HG03354 (cell line): ENCODE measurements around the gene RELA.
A peak's percentile ranks its signal among the peaks of the same experiment; 100 is the strongest.

Experiments
- ATAC-seq: cut with Tn5 transposase; IDR thresholded peaks from one replicate; pipeline ENCODE4 v1.9.1; 2021; ENCODE audit warnings: mild to moderate bottlenecking; ENCODE audit not compliant: unreplicated experiment, poor library complexity, severe bottlenecking

The RELA gene

GRCh38 chr11:65617990-65618751 is 44.5 kb downstream of the RELA start:
- no peak for ATAC-seq

- no peak for ATAC-seq
Measured at GRCh38 chr11:65617136-65617850, 45.4 kb downstream of the RELA start.

- no peak for ATAC-seq
Measured at GRCh38 chr11:65616575-65617001, 46.1 kb downstream of the RELA start.

- peak; percentile 14 for ATAC-seq
Measured at GRCh38 chr11:65615950-65616574, 46.7 kb downstream of the RELA start.

- peak; percentile 80 for ATAC-seq
Measured at GRCh38 chr11:65615229-65615949, 47.3 kb downstream of the RELA start, which contains the start of gene PCNX3. TSS of gene PCNX3 (plus strand) at chr11:65615776. CDS start at chr11:65616312, 536 bp downstream.

- ATAC-seq = no peak
Measured at GRCh38 chr11:65613091-65613928, 49.4 kb downstream of the RELA start.

- no peak for ATAC-seq
Measured at GRCh38 chr11:65612691-65613090, 50.0 kb downstream of the RELA start.

GRCh38 chr11:65611758-65612603 is 50.7 kb downstream of the RELA start:
- ATAC-seq = no peak

GRCh38 chr11:65611028-65611757 is 51.5 kb downstream of the RELA start:
- no peak for ATAC-seq

GRCh38 chr11:65610404-65610803 is 52.3 kb downstream of the RELA start:
- no peak for ATAC-seq

- no peak for ATAC-seq
Measured at GRCh38 chr11:65609665-65610064, 53.1 kb downstream of the RELA start.

- ATAC-seq = no peak
Measured at GRCh38 chr11:65609229-65609628, 53.5 kb downstream of the RELA start.

GRCh38 chr11:65607614-65608426 is 54.9 kb downstream of the RELA start:
- ATAC-seq = no peak

GRCh38 chr11:65606876-65607613 is 55.7 kb downstream of the RELA start:
- ATAC-seq = no peak

GRCh38 chr11:65604258-65604657 is 58.5 kb downstream of the RELA start:
- no peak for ATAC-seq
